BJ (cell line): ENCODE measurements around the gene ABHD17C. TPM values are rescaled to one million over a fixed set of nuclear protein-coding genes. Genes with fewer than 3 reads are reported as not detected.

ENCODE experiments used
- CTCF ChIA-PET: fragments of 350-600 bp; formaldehyde crosslinking; extraction: SDS; loops from one replicate; lab custom pipeline; 2021; ENCODE audit warnings: antibody characterized with exemption, inconsistent platforms; lab: Yijun Ruan, JAX
- POLR2A ChIA-PET: fragments of 300-600 bp; sonication (Branson Sonifier 250); formaldehyde crosslinking; extraction: SDS; loops from one replicate; lab custom pipeline; 2021; ENCODE audit warnings: antibody characterized with exemption; lab: Charles Lee
- DNase-seq: peaks from one replicate; pipeline ENCODE4 v3.0.0-alpha.2; 2011; ENCODE audit warnings: low read depth
- H3K27me3 ChIP-seq: 2 replicates; pipeline ENCODE4 v1.6.0; 2011; ENCODE audit warnings: low read length; ENCODE audit not compliant: control insufficient read depth, insufficient read depth
- H3K36me3 ChIP-seq: 2 replicates; pipeline ENCODE4 v1.5.1; 2011; ENCODE audit warnings: low read length; ENCODE audit not compliant: control insufficient read depth, insufficient read depth
- H3K4me3 ChIP-seq: 2 replicates; pipeline ENCODE4 v1.5.1; 2011; ENCODE audit warnings: low read depth, mild to moderate bottlenecking, control low read depth, low read length
- polyA plus RNA-seq: library from polyadenylated mRNA; depleted of rRNA; stranded (reverse); fragments of >200 nt; gene quantifications from 2 replicates; pipeline ENCODE4 v1.2.3, GENCODE V29; 2011; rRNA removed
- small RNA-seq: library from RNA; depleted of rRNA; stranded (forward); fragments of <200 nt; gene quantifications from one replicate; pipeline ENCODE3, GENCODE V24; 2012; ENCODE audit warnings: low replicate concordance, low read depth; ENCODE audit not compliant: insufficient read length
- TF ChIP-seq, protein P1 (sequence below): IDR thresholded peaks from 2 replicates; pipeline ENCODE4 v1.5.1; 2011; ENCODE audit warnings: low read depth, mild to moderate bottlenecking, control low read depth, inconsistent platforms, low read length, moderate library complexity; ENCODE audit not compliant: insufficient read depth

Gene ABHD17C
- polyA plus RNA-seq, 1 experiment = 19.2 TPM

DNA sequence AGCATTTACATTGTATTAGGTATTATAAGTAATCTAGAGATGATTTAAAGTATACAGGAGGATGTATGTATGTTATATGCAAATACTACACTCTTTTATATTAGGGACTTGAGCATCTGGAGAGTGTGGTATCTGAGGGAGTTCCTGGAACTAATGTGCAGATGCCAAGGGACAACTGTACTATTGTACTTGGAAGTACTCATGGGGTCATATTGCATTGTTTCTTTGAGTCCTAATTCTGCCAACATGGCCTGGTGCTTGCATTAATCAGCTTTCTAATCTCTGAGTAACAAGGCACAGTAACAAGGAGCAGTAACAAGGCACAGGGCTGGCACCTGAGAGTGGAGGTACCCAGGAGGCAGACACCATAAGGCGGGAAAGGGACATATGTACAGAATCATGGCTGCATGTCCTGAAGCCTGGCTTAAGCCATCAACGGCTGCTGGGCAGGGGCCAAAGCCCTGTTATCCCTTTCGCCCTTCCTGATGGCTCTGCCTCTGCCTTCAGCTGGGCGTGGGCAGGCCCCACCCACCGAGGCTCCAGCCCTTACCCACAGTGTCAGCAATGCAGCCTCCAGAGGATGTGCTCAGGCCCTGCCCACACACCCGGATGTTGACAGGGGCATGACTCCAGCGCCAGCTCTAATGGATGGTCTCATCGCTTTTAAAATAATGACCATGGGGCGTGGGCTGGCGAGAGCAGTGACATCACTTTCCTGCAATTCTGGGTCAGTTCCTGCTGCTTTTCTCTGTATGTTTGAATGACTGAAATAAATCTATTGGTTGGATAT is 107.0 kb downstream of the ABHD17C start:
- H3K4me3 ChIP-seq = no peak overlapping the region
- CTCF ChIA-PET = interaction anchor here (2.5 kb wide), 1 partner anchor 11 kb away, joined by 8 read pairs; no protein-coding TSS in a partner anchor
- POLR2A ChIA-PET = no interaction called here
- TF ChIP-seq, protein P1, sequence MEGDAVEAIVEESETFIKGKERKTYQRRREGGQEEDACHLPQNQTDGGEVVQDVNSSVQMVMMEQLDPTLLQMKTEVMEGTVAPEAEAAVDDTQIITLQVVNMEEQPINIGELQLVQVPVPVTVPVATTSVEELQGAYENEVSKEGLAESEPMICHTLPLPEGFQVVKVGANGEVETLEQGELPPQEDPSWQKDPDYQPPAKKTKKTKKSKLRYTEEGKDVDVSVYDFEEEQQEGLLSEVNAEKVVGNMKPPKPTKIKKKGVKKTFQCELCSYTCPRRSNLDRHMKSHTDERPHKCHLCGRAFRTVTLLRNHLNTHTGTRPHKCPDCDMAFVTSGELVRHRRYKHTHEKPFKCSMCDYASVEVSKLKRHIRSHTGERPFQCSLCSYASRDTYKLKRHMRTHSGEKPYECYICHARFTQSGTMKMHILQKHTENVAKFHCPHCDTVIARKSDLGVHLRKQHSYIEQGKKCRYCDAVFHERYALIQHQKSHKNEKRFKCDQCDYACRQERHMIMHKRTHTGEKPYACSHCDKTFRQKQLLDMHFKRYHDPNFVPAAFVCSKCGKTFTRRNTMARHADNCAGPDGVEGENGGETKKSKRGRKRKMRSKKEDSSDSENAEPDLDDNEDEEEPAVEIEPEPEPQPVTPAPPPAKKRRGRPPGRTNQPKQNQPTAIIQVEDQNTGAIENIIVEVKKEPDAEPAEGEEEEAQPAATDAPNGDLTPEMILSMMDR = no peak
- DNase-seq = no peak
- H3K36me3 ChIP-seq = peaks cover 46% of the 10 kb centered on the region
- H3K27me3 ChIP-seq = no peaks in the 10 kb centered on the region

- ChIA-PET CTCF (interaction anchor here (1.1 to 2.5 kb wide), 2 partner anchors 9 to 348 kb away, joined by 3 to 8 read pairs; no protein-coding TSS in a partner anchor), POLR2A (interaction anchor here (0.5 to 0.6 kb wide), 2 partner anchors 238 to 1925 kb away, joined by 3 to 5 read pairs; no protein-coding TSS in a partner anchor)
- peaks cover 46% of the 10 kb centered on the region for H3K36me3 ChIP-seq
- no peak overlapping the region for H3K4me3 ChIP-seq
- TF ChIP-seq, protein P1 = no peak
- H3K27me3 ChIP-seq = no peaks in the 10 kb centered on the region
- no peak for DNase-seq
These were observed 108.7 kb downstream of the ABHD17C start for GRCh38 chr15:80803580-80804525.

DNA sequence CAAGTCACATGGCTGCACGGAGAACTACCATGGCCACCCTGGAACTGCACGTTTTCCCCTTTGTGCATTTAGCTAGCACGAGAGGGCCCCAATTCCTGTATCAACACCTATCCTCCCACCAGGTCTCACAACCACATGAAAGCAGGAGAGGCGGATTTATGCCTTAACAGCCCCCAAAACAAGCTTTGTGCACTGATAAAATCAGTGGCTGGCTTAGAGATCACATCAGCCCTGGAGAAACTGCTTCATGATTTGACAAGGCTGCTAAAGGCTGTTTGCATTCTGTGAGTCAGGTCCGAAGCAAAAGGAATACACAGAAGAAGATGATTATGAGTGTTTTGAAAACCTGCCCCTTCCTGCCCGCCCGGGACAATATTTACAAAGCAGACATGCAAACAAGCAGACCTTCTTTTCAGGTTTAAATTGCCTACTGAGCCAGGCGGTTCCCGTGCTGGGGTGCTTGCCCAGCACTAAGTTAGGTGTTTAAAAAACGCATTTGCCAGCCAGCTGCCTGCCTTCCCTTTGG is 109.9 kb downstream of the ABHD17C start:
- H3K4me3 ChIP-seq = no peak overlapping the region
- no peak for DNase-seq
- ChIA-PET POLR2A (interaction anchor here (0.6 kb wide), 1 partner anchor 11 kb away, joined by 4 read pairs; no protein-coding TSS in a partner anchor), CTCF (interaction anchor here (2.5 kb wide), 1 partner anchor 8 kb away, joined by 8 read pairs; no protein-coding TSS in a partner anchor)
- peaks cover 43% of the 10 kb centered on the region for H3K36me3 ChIP-seq
- TF ChIP-seq, protein P1 = no peak
- H3K27me3 ChIP-seq = no peaks in the 10 kb centered on the region

Small RNA genes within 50 kb of the gene (small RNA-seq; reads per million reads assigned to genes)
- not detected for gene RNU6-380P

Other genes with a start within 250 kb of the ABHD17C start
- 497 and 725 TPM in 2 replicates for gene CEMIP, start 84.1 kb downstream of the ABHD17C start, polyA plus RNA-seq